ENCODE results near the gene FAF1.

FAF1 gene

GRCh38 chr1:50615036-50615750 lies 344.9 kb downstream of the FAF1 start:
- Histone ChIP-seq H3K36me3 (ENCODE audit: control insufficient read depth, insufficient read depth, low read length) (no peaks in the 10 kb centered on the region), H3K4me3 (replicated peaks; ENCODE audit: low read depth, low read length) (no peak overlapping the region), H3K27me3 (replicated peaks; ENCODE audit: control insufficient read depth, insufficient read depth, low read length) (no peaks in the 10 kb centered on the region)
- DNase-seq (ENCODE audit: extremely low read depth, insufficient read length): no peak
- no peak for TF ChIP-seq CTCF (IDR thresholded peaks at IDR 0.05; ENCODE audit: insufficient read depth, low read length, poor library complexity, severe bottlenecking)

GRCh38 chr1:50611675-50612074 lies 348.4 kb downstream of the FAF1 start:
- H3K4me3 ChIP-seq (replicated peaks; ENCODE audit: low read depth, low read length): no peak overlapping the region
- H3K36me3 ChIP-seq (ENCODE audit: control insufficient read depth, insufficient read depth, low read length): no peaks in the 10 kb centered on the region
- H3K27me3 ChIP-seq (replicated peaks; ENCODE audit: control insufficient read depth, insufficient read depth, low read length): no peaks in the 10 kb centered on the region
- no peak for TF ChIP-seq CTCF (IDR thresholded peaks at IDR 0.05; ENCODE audit: insufficient read depth, low read length, poor library complexity, severe bottlenecking)
- no peak for DNase-seq (ENCODE audit: extremely low read depth, insufficient read length)

GRCh38 chr1:50610563-50610962 lies 349.5 kb downstream of the FAF1 start:
- Histone ChIP-seq H3K36me3 (ENCODE audit: control insufficient read depth, insufficient read depth, low read length) (no peaks in the 10 kb centered on the region), H3K4me3 (replicated peaks; ENCODE audit: low read depth, low read length) (no peak overlapping the region), H3K27me3 (replicated peaks; ENCODE audit: control insufficient read depth, insufficient read depth, low read length) (no peaks in the 10 kb centered on the region)
- TF ChIP-seq CTCF (IDR thresholded peaks at IDR 0.05; ENCODE audit: insufficient read depth, low read length, poor library complexity, severe bottlenecking): no peak
- DNase-seq (ENCODE audit: extremely low read depth, insufficient read length): no peak

- TF ChIP-seq CTCF (IDR thresholded peaks at IDR 0.05; ENCODE audit: insufficient read depth, low read length, poor library complexity, severe bottlenecking): no peak
- Histone ChIP-seq H3K36me3 (ENCODE audit: control insufficient read depth, insufficient read depth, low read length) (no peaks in the 10 kb centered on the region), H3K27me3 (replicated peaks; ENCODE audit: control insufficient read depth, insufficient read depth, low read length) (no peaks in the 10 kb centered on the region), H3K4me3 (replicated peaks; ENCODE audit: low read depth, low read length) (no peak overlapping the region)
- DNase-seq (ENCODE audit: extremely low read depth, insufficient read length): no peak
Measured at GRCh38 chr1:50609508-50609907, 350.6 kb downstream of the FAF1 start.

- peak; percentile 53 for TF ChIP-seq CTCF (IDR thresholded peaks at IDR 0.05; ENCODE audit: insufficient read depth, low read length, poor library complexity, severe bottlenecking)
- Histone ChIP-seq H3K4me3 (replicated peaks; ENCODE audit: low read depth, low read length) (no peak overlapping the region), H3K36me3 (ENCODE audit: control insufficient read depth, insufficient read depth, low read length) (no peaks in the 10 kb centered on the region), H3K27me3 (replicated peaks; ENCODE audit: control insufficient read depth, insufficient read depth, low read length) (no peaks in the 10 kb centered on the region)
- no peak for DNase-seq (ENCODE audit: extremely low read depth, insufficient read length)
Measured at GRCh38 chr1:50605186-50605875, 354.7 kb downstream of the FAF1 start.
